Measurements from ENCODE around the gene IL1RL1. TPM values are rescaled to one million over a fixed set of nuclear protein-coding genes. Genes with fewer than 3 reads are reported as not detected.

Gene IL1RL1
- total RNA-seq, 4 donors from 2014 or later = 4.3 to 20.2 (median 8.1) TPM

- intact Hi-C loops (cut with DNase I) = no loop called here
Measured at GRCh38 chr2:102397209-102397608, 85.8 kb downstream of the IL1RL1 start.

GRCh38 chr2:102399499-102400141 is 88.3 kb downstream of the IL1RL1 start:
- no peak overlapping the region for H3K4me3 ChIP-seq
- intact Hi-C loops (cut with DNase I) = no loop called here
- no peaks in the 10 kb centered on the region for H3K9me3 ChIP-seq
- no peak for TF ChIP-seq POLR2A (IDR thresholded peaks at IDR 0.05; ENCODE audit: low read depth)
- TF ChIP-seq EP300 (IDR thresholded peaks at IDR 0.05) = no peak
- TF ChIP-seq POLR2AphosphoS5 (IDR thresholded peaks at IDR 0.05) = no peak
- no peak for TF ChIP-seq CTCF (IDR thresholded peaks at IDR 0.05)
- H3K27me3 ChIP-seq = no peaks in the 10 kb centered on the region
- DNase-seq (ENCODE audit: extremely low spot score) = peak; percentile 86
- H3K4me1 ChIP-seq = no peaks in the 10 kb centered on the region
- 81% methylated on average over 7 of the region's 7 CpGs for WGBS
- H3K36me3 ChIP-seq = no peaks in the 10 kb centered on the region
- no peak overlapping the region for H3K27ac ChIP-seq (replicated peaks in 1 of 4)

More at GRCh38 chr2:102397209-102397608, 85.8 kb downstream of the IL1RL1 start:
- Histone ChIP-seq H3K4me1 (no peaks in the 10 kb centered on the region), H3K27ac (replicated peaks in 1 of 4) (no peak overlapping the region), H3K4me3 (no peak overlapping the region), H3K36me3 (no peaks in the 10 kb centered on the region), H3K27me3 (no peaks in the 10 kb centered on the region), H3K9me3 (no peaks in the 10 kb centered on the region)
- WGBS = 53% methylated on average over 6 of the region's 6 CpGs
- DNase-seq (ENCODE audit: extremely low spot score) = peak; percentile 55
- TF ChIP-seq POLR2AphosphoS5 (IDR thresholded peaks at IDR 0.05) (no peak), POLR2A (IDR thresholded peaks at IDR 0.05; ENCODE audit: low read depth) (no peak)

GRCh38 chr2:102401456-102401855 is 90.1 kb downstream of the IL1RL1 start:
- Histone ChIP-seq H3K9me3 (no peaks in the 10 kb centered on the region), H3K27me3 (no peaks in the 10 kb centered on the region), H3K4me1 (no peaks in the 10 kb centered on the region), H3K4me3 (no peak overlapping the region), H3K36me3 (no peaks in the 10 kb centered on the region), H3K27ac (replicated peaks in 1 of 4) (no peak overlapping the region)
- no peak for DNase-seq (ENCODE audit: extremely low spot score)
- intact Hi-C loops (cut with DNase I) = no loop called here
- TF ChIP-seq POLR2AphosphoS5 (IDR thresholded peaks at IDR 0.05) (no peak), CTCF (IDR thresholded peaks at IDR 0.05) (no peak), EP300 (IDR thresholded peaks at IDR 0.05) (no peak), POLR2A (IDR thresholded peaks at IDR 0.05; ENCODE audit: low read depth) (no peak)

Other genes with a start within 250 kb of the IL1RL1 start
- 100 to 1,000 TPM in 1 of 4 donors, 10 to 100 TPM in 3; 41.5 to 157 (median 56.6) TPM for gene IL1R1, start 168.8 kb upstream of the IL1RL1 start, total RNA-seq
- gene IL1RL2, start 124.5 kb upstream of the IL1RL1 start, total RNA-seq = under 1 TPM in 3 of 4 donors, not detected in 1; 0.19 to 0.92 (median 0.66) TPM
- gene IL18R1, start 44.2 kb downstream of the IL1RL1 start, total RNA-seq = 10 to 100 TPM in 1 of 4 donors, 1 to 10 TPM in 3; 2.8 to 11.8 (median 5.2) TPM
- gene IL18RAP, start 111.6 kb downstream of the IL1RL1 start, total RNA-seq = 10 to 100 TPM in 1 of 4 donors, under 1 TPM in 3; 0.42 to 11.3 (median 0.58) TPM
- not detected for gene SLC9A4, start 161.7 kb downstream of the IL1RL1 start, total RNA-seq

Data from esophagus muscularis mucosa (tissue), 4 donors.